T-helper 2 cell treated with Interferon-gamma antibody and Interleukin-4, amounts not matched to agents 5 μg/mL and 100 μg/mL, for 36 hours (primary cell): Measurements from ENCODE around the gene HES6.

Experiments
- DNase-seq: peaks from one replicate; pipeline ENCODE4 v3.0.0; 2021; ENCODE audit warnings: low spot score
- H3K27ac Mint-ChIP-seq: one replicate; pipeline ENCODE4 v1.8.0; 2021; ENCODE audit warnings: mild to moderate bottlenecking, mixed read lengths
- H3K27me3 Mint-ChIP-seq: one replicate; pipeline ENCODE4 v1.8.0; 2021; ENCODE audit warnings: low read depth, mixed read lengths
- H3K36me3 Mint-ChIP-seq: one replicate; pipeline ENCODE4 v1.8.0; 2021; ENCODE audit warnings: low read depth, mixed read lengths
- H3K4me1 Mint-ChIP-seq: one replicate; pipeline ENCODE4 v1.8.0; 2021; ENCODE audit warnings: low read depth, mixed read lengths
- H3K4me3 Mint-ChIP-seq: one replicate; pipeline ENCODE4 v1.8.0; 2022; ENCODE audit warnings: mild to moderate bottlenecking, moderate library complexity, mixed read lengths
- H3K9me3 Mint-ChIP-seq: one replicate; pipeline ENCODE4 v1.8.0; 2021; ENCODE audit warnings: mixed read lengths

The HES6 gene

GRCh38 chr2:238239543-238239862 lies 335 bp downstream of the HES6 start:
- no peaks in the 10 kb centered on the region for H3K9me3 Mint-ChIP-seq
- H3K27ac Mint-ChIP-seq, result no peak overlapping the region
- DNase-seq, result no peak
- H3K4me1 Mint-ChIP-seq, result peaks cover 6% of the 10 kb centered on the region
- no peak overlapping the region for H3K4me3 Mint-ChIP-seq
- H3K27me3 Mint-ChIP-seq, result peaks cover 46% of the 10 kb centered on the region
- no peaks in the 10 kb centered on the region for H3K36me3 Mint-ChIP-seq

GRCh38 chr2:238238766-238239542 lies 884 bp downstream of the HES6 start:
- DNase-seq, result no peak
- Mint-ChIP-seq H3K27me3 (peaks cover 46% of the 10 kb centered on the region), H3K27ac (no peak overlapping the region)

DNA sequence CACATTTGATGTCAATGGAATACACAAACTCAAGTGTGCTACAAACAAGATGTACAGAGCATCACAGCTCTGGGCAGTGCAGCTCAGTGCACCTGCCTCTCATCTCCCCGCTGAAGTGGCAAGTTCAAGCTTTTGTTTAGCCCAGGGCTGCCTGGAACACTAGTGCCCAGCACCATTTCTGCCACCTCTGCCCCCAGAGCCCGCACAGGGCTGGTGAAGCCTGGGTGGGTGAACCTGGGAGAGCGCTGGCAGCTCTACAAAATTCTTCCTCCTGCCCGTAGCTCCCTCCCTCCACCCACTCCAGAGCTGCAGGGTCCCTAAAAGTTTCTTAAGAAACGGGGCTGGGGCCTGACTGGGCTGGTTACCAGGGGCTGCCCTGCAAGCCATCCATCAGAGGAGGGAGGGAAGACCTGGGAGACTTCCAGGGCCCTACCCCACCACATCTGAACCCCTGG lies 1.5 kb downstream of the HES6 start:
- Mint-ChIP-seq H3K27me3 (peaks cover 53% of the 10 kb centered on the region), H3K4me3 (peak overlapping the region; percentile 28), H3K27ac (no peak overlapping the region)

More at GRCh38 chr2:238238766-238239542, 884 bp downstream of the HES6 start:
- Mint-ChIP-seq H3K4me1 (peaks cover 6% of the 10 kb centered on the region), H3K36me3 (no peaks in the 10 kb centered on the region), H3K9me3 (peaks cover 1% of the 10 kb centered on the region), H3K4me3 (peak overlapping the region; percentile 27)

GRCh38 chr2:238237431-238238135 lies 2.3 kb downstream of the HES6 start:
- Mint-ChIP-seq H3K9me3 (peaks cover 9% of the 10 kb centered on the region), H3K4me3 (peak overlapping the region; percentile 28), H3K36me3 (peaks cover 3% of the 10 kb centered on the region), H3K27me3 (peaks cover 58% of the 10 kb centered on the region), H3K4me1 (peaks cover 8% of the 10 kb centered on the region), H3K27ac (no peak overlapping the region)
- no peak for DNase-seq

More for the DNA sequence above, 1.5 kb downstream of the HES6 start:
- peaks cover 3% of the 10 kb centered on the region for H3K36me3 Mint-ChIP-seq
- H3K4me1 Mint-ChIP-seq, result peaks cover 8% of the 10 kb centered on the region
- no peak for DNase-seq
- peaks cover 7% of the 10 kb centered on the region for H3K9me3 Mint-ChIP-seq

GRCh38 chr2:238236571-238236970 lies 3.3 kb downstream of the HES6 start:
- Mint-ChIP-seq H3K9me3 (peaks cover 13% of the 10 kb centered on the region), H3K27ac (no peak overlapping the region), H3K4me3 (no peak overlapping the region), H3K27me3 (peaks cover 61% of the 10 kb centered on the region), H3K36me3 (peaks cover 3% of the 10 kb centered on the region), H3K4me1 (peaks cover 9% of the 10 kb centered on the region)
- DNase-seq, result no peak

GRCh38 chr2:238235856-238236255 lies 4.0 kb downstream of the HES6 start:
- peaks cover 14% of the 10 kb centered on the region for H3K9me3 Mint-ChIP-seq
- H3K4me1 Mint-ChIP-seq, result peaks cover 11% of the 10 kb centered on the region
- peaks cover 59% of the 10 kb centered on the region for H3K27me3 Mint-ChIP-seq
- DNase-seq, result no peak
- peaks cover 3% of the 10 kb centered on the region for H3K36me3 Mint-ChIP-seq
- H3K27ac Mint-ChIP-seq, result no peak overlapping the region
- peak overlapping the region; percentile 3 for H3K4me3 Mint-ChIP-seq

DNA sequence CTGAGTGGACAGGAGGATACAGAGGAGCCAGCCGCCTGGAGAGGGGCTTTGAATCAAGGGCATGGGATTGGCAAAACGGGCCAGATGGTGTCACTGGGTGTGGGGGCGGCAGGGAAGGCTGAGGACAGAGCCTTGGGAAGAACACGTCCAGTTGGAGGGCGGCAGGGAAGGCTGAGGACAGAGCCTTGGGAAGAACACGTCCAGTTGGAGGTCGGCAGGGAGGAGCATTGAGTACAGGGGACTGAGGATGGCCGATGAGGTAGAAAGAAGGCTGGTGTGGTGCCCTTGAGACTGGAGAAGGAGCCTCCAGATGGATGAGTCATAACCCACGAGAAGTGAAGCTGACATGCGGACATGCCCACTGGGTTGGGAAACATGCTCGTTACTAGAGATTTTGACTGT lies 4.5 kb downstream of the HES6 start:
- H3K27me3 Mint-ChIP-seq, result peaks cover 63% of the 10 kb centered on the region
- peaks cover 14% of the 10 kb centered on the region for H3K9me3 Mint-ChIP-seq
- no peak for DNase-seq
- peak overlapping the region; percentile 35 for H3K4me3 Mint-ChIP-seq
- peaks cover 15% of the 10 kb centered on the region for H3K4me1 Mint-ChIP-seq
- H3K27ac Mint-ChIP-seq, result no peak overlapping the region
- peaks cover 3% of the 10 kb centered on the region for H3K36me3 Mint-ChIP-seq

DNA sequence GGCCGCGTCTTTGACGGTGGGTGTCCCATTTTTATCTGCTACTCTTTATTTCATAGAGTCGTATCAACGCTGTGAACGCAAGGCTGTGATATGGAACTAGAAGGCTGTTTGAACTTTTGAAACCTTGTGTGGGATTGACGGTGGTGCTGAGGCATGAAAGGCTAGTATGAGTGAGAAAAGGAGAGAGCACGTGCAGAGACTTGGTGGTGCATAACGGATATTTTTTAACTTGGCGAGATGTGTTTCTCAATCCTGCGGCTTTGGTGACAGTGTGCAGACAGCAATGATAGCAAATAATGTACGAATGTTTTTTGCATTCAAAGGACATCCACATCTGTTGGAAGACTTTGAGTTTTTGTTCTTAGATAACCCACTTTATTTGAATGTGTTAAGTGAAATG lies 6.2 kb downstream of the HES6 start:
- peaks cover 15% of the 10 kb centered on the region for H3K4me1 Mint-ChIP-seq
- no peak for DNase-seq
- peaks cover 3% of the 10 kb centered on the region for H3K36me3 Mint-ChIP-seq
- H3K27ac Mint-ChIP-seq, result no peak overlapping the region
- H3K4me3 Mint-ChIP-seq, result peak overlapping the region; percentile 54
- peaks cover 65% of the 10 kb centered on the region for H3K27me3 Mint-ChIP-seq
- peaks cover 14% of the 10 kb centered on the region for H3K9me3 Mint-ChIP-seq

DNA sequence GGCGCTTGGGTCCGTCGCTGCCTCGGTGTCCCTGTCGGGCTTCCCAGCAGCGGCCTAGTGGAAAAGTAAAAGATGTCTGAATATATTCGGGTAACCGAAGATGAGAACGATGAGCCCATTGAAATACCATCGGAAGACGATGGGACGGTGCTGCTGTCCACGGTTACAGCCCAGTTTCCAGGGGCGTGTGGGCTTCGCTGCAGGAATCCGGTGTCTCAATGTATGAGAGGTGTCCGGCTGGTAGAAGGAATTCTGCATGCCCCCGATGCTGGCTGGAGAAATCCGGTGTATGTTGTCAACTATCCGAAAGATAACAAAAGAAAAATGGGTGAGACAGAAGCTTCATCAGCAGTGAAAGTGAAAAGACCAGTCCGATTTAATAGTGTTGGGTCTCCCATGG lies 8.0 kb downstream of the HES6 start:
- H3K27me3 Mint-ChIP-seq, result peaks cover 57% of the 10 kb centered on the region
- peaks cover 14% of the 10 kb centered on the region for H3K9me3 Mint-ChIP-seq
- H3K27ac Mint-ChIP-seq, result no peak overlapping the region
- peaks cover 15% of the 10 kb centered on the region for H3K4me1 Mint-ChIP-seq
- peaks cover 3% of the 10 kb centered on the region for H3K36me3 Mint-ChIP-seq
- peak overlapping the region; percentile 79 for H3K4me3 Mint-ChIP-seq
- no peak for DNase-seq

DNA sequence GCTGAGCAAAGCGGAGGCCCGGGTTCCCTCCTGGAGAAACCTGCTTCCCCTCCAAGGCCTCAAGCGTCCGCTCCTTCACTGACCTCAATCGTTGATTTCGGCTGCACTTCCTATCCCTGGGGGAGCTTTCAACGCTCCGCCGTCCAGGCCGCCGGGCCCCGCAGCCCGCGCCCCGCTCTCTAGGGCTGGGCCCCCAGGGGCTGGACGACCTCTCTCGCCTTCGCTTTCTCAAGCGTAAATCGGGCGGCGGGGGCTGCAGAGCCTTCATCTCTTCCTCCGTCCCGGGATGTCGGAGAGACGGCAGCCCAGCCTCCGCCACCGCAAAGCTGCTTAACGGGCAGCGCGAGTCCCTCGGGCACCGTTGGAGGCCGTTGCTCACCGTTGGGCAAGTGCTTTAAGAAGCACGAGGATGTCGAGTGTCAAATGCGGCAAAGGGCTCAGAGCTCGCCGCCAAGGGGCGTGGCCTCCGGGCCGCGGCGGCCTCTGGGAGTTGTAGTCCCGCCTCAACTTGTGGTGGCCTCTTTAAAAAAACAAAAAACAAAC lies 8.5 kb downstream of the HES6 start:
- Mint-ChIP-seq H3K27me3 (peaks cover 53% of the 10 kb centered on the region), H3K4me3 (peak overlapping the region; percentile 79), H3K9me3 (peaks cover 14% of the 10 kb centered on the region), H3K27ac (no peak overlapping the region), H3K36me3 (peaks cover 3% of the 10 kb centered on the region), H3K4me1 (peaks cover 15% of the 10 kb centered on the region)
- peak; percentile 73 for DNase-seq

GRCh38 chr2:238230699-238231098 lies 9.1 kb downstream of the HES6 start:
- Mint-ChIP-seq H3K9me3 (peaks cover 14% of the 10 kb centered on the region), H3K27me3 (peaks cover 47% of the 10 kb centered on the region), H3K4me3 (peak overlapping the region; percentile 64), H3K27ac (no peak overlapping the region), H3K36me3 (peaks cover 3% of the 10 kb centered on the region), H3K4me1 (peaks cover 15% of the 10 kb centered on the region)
- no peak for DNase-seq

- DNase-seq, result no peak
- H3K4me1 Mint-ChIP-seq, result peaks cover 9% of the 10 kb centered on the region
- peaks cover 36% of the 10 kb centered on the region for H3K27me3 Mint-ChIP-seq
- H3K27ac Mint-ChIP-seq, result no peak overlapping the region
- H3K9me3 Mint-ChIP-seq, result peaks cover 10% of the 10 kb centered on the region
- H3K36me3 Mint-ChIP-seq, result peaks cover 2% of the 10 kb centered on the region
- H3K4me3 Mint-ChIP-seq, result no peak overlapping the region
These were observed 11.1 kb downstream of the HES6 start for GRCh38 chr2:238228700-238229099.

- Mint-ChIP-seq H3K27ac (no peak overlapping the region), H3K27me3 (peaks cover 27% of the 10 kb centered on the region)
These were observed 12.2 kb downstream of the HES6 start for GRCh38 chr2:238227587-238228032.

More at GRCh38 chr2:238227587-238228032, 12.2 kb downstream of the HES6 start:
- DNase-seq, result no peak
- Mint-ChIP-seq H3K36me3 (no peaks in the 10 kb centered on the region), H3K4me3 (no peak overlapping the region), H3K9me3 (peaks cover 5% of the 10 kb centered on the region), H3K4me1 (peaks cover 9% of the 10 kb centered on the region)
